ENCODE measurements around the gene SIK3. TPM values are rescaled to one million over a fixed set of nuclear protein-coding genes. Genes with fewer than 3 reads are reported as not detected.

SIK3 gene
- total RNA-seq, 1 donor from 2014 or later, result 29.4 TPM

DNA sequence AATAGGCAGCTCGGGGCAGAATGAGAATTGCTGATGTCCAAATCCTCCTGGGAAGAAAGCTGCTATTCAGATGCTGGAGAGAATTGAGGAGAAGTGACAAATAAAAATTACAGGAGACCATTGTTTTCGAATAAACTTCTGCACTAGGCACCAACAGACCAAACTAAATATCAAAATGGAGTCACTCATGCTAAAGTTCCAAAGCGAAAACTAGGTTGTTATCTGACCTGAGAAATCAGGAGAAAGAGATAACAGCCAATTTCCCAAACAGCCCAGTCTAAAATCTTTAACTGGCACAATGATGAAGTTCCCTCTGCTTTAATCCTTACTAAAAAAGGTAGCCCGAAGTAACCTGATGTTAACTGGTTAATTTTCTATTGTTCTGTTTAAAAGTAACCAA lies 148.0 kb downstream of the SIK3 start:
- Mint-ChIP-seq H3K27ac (ENCODE audit: unreplicated experiment) (no peak overlapping the region), H3K4me3 (ENCODE audit: unreplicated experiment) (no peak overlapping the region), H3K9me3 (ENCODE audit: unreplicated experiment) (no peaks in the 10 kb centered on the region), H3K36me3 (ENCODE audit: low read depth, unreplicated experiment) (no peaks in the 10 kb centered on the region), H3K27me3 (ENCODE audit: unreplicated experiment) (no peaks in the 10 kb centered on the region), H3K4me1 (ENCODE audit: unreplicated experiment) (peaks cover 8% of the 10 kb centered on the region)
- no peak for DNase-seq (ENCODE audit: low spot score)
- no peak for TF ChIP-seq CTCF (IDR thresholded peaks at IDR 0.05; ENCODE audit: unreplicated experiment)

GRCh38 chr11:116948391-116948790 lies 149.8 kb downstream of the SIK3 start:
- no peak for DNase-seq (ENCODE audit: low spot score)
- TF ChIP-seq CTCF (IDR thresholded peaks at IDR 0.05; ENCODE audit: unreplicated experiment), result no peak
- no peaks in the 10 kb centered on the region for H3K9me3 Mint-ChIP-seq (ENCODE audit: unreplicated experiment)

GRCh38 chr11:116946414-116946813 lies 151.8 kb downstream of the SIK3 start:
- no peak for DNase-seq (ENCODE audit: low spot score)
- no peak overlapping the region for H3K27ac Mint-ChIP-seq (ENCODE audit: unreplicated experiment)
- H3K27me3 Mint-ChIP-seq (ENCODE audit: unreplicated experiment), result peaks cover 3% of the 10 kb centered on the region
- no peak overlapping the region for H3K4me3 Mint-ChIP-seq (ENCODE audit: unreplicated experiment)
- H3K9me3 Mint-ChIP-seq (ENCODE audit: unreplicated experiment), result no peaks in the 10 kb centered on the region
- no peaks in the 10 kb centered on the region for H3K36me3 Mint-ChIP-seq (ENCODE audit: low read depth, unreplicated experiment)
- H3K4me1 Mint-ChIP-seq (ENCODE audit: unreplicated experiment), result peaks cover 8% of the 10 kb centered on the region
- no peak for TF ChIP-seq CTCF (IDR thresholded peaks at IDR 0.05; ENCODE audit: unreplicated experiment)

More at GRCh38 chr11:116948391-116948790, 149.8 kb downstream of the SIK3 start:
- Mint-ChIP-seq H3K4me1 (ENCODE audit: unreplicated experiment) (peaks cover 8% of the 10 kb centered on the region), H3K4me3 (ENCODE audit: unreplicated experiment) (no peak overlapping the region), H3K27ac (ENCODE audit: unreplicated experiment) (no peak overlapping the region), H3K36me3 (ENCODE audit: low read depth, unreplicated experiment) (no peaks in the 10 kb centered on the region), H3K27me3 (ENCODE audit: unreplicated experiment) (no peaks in the 10 kb centered on the region)

DNA sequence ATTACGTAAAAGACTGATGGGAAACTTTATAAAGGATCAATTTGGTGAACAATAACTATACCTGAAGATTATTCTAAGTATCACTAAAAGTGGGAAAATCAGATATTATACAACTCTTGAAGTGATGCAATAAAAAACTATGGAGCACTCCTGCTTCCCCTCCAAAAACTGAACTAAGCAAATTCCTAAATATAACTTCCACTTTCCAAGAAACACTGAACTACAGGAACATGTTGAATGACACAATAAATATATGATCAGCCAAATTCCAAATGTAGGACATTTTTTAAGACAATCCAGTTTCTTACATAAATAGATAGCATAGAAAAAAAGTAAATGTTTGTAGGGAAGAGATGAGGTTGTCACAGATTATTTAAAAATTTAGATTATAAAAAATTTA lies 158.7 kb downstream of the SIK3 start:
- H3K4me1 Mint-ChIP-seq (ENCODE audit: unreplicated experiment), result no peaks in the 10 kb centered on the region
- TF ChIP-seq CTCF (IDR thresholded peaks at IDR 0.05; ENCODE audit: unreplicated experiment), result no peak
- no peak overlapping the region for H3K27ac Mint-ChIP-seq (ENCODE audit: unreplicated experiment)
- no peak for DNase-seq (ENCODE audit: low spot score)
- no peaks in the 10 kb centered on the region for H3K36me3 Mint-ChIP-seq (ENCODE audit: low read depth, unreplicated experiment)
- H3K4me3 Mint-ChIP-seq (ENCODE audit: unreplicated experiment), result no peak overlapping the region
- peaks cover 3% of the 10 kb centered on the region for H3K27me3 Mint-ChIP-seq (ENCODE audit: unreplicated experiment)
- no peaks in the 10 kb centered on the region for H3K9me3 Mint-ChIP-seq (ENCODE audit: unreplicated experiment)

DNA sequence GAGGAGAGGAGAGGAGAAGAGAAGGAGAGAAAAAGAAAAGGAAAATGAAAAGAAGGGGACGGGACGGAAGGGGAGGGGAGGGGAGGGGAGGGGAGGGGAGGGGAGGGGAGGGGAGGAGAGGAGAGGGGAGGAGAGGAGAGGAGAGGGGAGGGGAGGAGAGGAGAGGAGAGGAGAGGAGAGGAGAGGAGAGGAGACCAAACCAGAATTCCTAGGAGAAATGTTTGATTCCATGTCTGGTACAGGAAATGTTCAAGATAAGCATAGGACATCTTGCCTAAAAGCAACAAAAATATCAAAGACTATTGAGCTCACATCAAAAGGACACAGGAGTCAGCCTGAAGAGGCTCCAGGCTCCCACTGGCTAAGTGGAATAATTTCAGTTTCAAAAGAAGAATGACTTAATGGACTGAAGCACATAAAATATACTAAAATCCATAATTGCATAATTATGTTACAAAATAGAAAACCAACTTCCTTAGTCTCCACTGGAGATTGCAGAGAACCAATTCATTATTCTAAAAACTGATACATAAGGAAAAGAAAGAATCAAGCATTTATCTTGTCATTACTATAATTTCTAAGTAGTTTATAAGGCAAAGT lies 159.7 kb downstream of the SIK3 start:
- H3K27me3 Mint-ChIP-seq (ENCODE audit: unreplicated experiment), result peaks cover 3% of the 10 kb centered on the region
- no peak for TF ChIP-seq CTCF (IDR thresholded peaks at IDR 0.05; ENCODE audit: unreplicated experiment)
- H3K4me3 Mint-ChIP-seq (ENCODE audit: unreplicated experiment), result no peak overlapping the region
- no peaks in the 10 kb centered on the region for H3K36me3 Mint-ChIP-seq (ENCODE audit: low read depth, unreplicated experiment)
- H3K9me3 Mint-ChIP-seq (ENCODE audit: unreplicated experiment), result no peaks in the 10 kb centered on the region
- DNase-seq (ENCODE audit: low spot score), result no peak
- H3K4me1 Mint-ChIP-seq (ENCODE audit: unreplicated experiment), result no peaks in the 10 kb centered on the region
- H3K27ac Mint-ChIP-seq (ENCODE audit: unreplicated experiment), result no peak overlapping the region
